HCT116 (cell line): Measurements from ENCODE around the gene JAK1.

Experiments
- EGR1 ChIP-seq: IDR thresholded peaks from 2 replicates; pipeline ENCODE4 v1.6.1; 2012; ENCODE audit warnings: low read depth
- EZH2 ChIP-seq: fragments of 200-600 bp; sonication (generic); IDR thresholded peaks from 2 replicates; pipeline ENCODE4 v1.6.1; 2017; ENCODE audit warnings: antibody characterized with exemption, mixed run types
- EZH2phosphoT487 ChIP-seq: fragments of 200-600 bp; IDR thresholded peaks from 2 replicates; pipeline ENCODE4 v1.6.1; 2018; ENCODE audit warnings: antibody characterized with exemption, borderline replicate concordance
- POLR2A ChIP-seq: IDR thresholded peaks from 2 replicates; pipeline ENCODE4 v1.7.0; 2011; ENCODE audit warnings: borderline replicate concordance; ENCODE audit not compliant: insufficient read depth, insufficient read length; ENCODE audit errors: extremely low read depth
- POLR2AphosphoS5 ChIP-seq: IDR thresholded peaks from 2 replicates; pipeline ENCODE4 v1.6.1; 2011; ENCODE audit warnings: mild to moderate bottlenecking, low read depth, low read length, moderate library complexity
- SP1 ChIP-seq: IDR thresholded peaks from 2 replicates; pipeline ENCODE4 v1.6.1; 2012; ENCODE audit warnings: low read depth
- TCF7L2 ChIP-seq: IDR thresholded peaks from 2 replicates; pipeline ENCODE4 v1.7.0; 2011; ENCODE audit warnings: borderline replicate concordance, inconsistent platforms; ENCODE audit not compliant: insufficient read depth, insufficient read length; ENCODE audit errors: extremely low read depth
- ZNF274 ChIP-seq: fragments of 200-500 bp; sonication (Bioruptor generic); IDR thresholded peaks from 2 replicates; pipeline ENCODE4 v1.6.1; 2014; ENCODE audit warnings: mild to moderate bottlenecking, low read depth, low read length, inconsistent platforms
- TF ChIP-seq, protein P1 (sequence below), 3 experiments: fragments of 200-600 bp in 1 of 3; sonication (generic) in 1 of 3; IDR thresholded peaks in 2 of 3; conservative IDR thresholded peaks in 1 of 3; 2 replicates each; pipeline ENCODE4 v1.5.1; 2012 to 2017; ENCODE audit warnings: low read depth in 2 of 3, low read length in 2 of 3, antibody characterized with exemption in 1 of 3, borderline replicate concordance in 1 of 3, control low read depth in 1 of 3, mild to moderate bottlenecking in 1 of 3, mixed read lengths in 1 of 3, mixed run types in 1 of 3, moderate library complexity in 1 of 3; ENCODE audit not compliant: insufficient read depth in 1 of 3
- TF ChIP-seq, protein P2 (sequence below): IDR thresholded peaks from 2 replicates; pipeline ENCODE4 v1.6.1; 2012
- TF ChIP-seq, protein P3 (sequence below): IDR thresholded peaks from 2 replicates; pipeline ENCODE4 v1.6.1; 2012; ENCODE audit warnings: low read depth

DNA sequence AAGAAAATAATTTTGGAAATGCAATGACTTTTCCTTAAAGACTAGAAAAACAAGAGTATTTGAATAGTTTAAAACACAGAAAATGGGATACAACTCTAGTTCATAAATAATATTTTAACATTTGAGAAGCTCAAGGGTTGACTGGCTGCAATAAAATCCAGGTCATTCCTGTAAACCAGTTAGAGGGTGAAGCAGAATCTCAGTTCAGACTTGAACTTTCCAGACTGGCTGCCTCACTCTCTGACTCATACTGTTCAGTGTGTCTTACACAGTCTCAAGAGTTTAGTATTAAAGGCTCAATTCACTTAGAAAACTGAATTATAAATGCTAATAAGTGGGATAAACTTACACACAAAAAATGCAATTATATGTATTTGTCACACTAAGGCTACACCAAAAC, 131.6 kb downstream of the JAK1 start:
- no peak for TF ChIP-seq EZH2phosphoT487
- TF ChIP-seq, protein P1, sequence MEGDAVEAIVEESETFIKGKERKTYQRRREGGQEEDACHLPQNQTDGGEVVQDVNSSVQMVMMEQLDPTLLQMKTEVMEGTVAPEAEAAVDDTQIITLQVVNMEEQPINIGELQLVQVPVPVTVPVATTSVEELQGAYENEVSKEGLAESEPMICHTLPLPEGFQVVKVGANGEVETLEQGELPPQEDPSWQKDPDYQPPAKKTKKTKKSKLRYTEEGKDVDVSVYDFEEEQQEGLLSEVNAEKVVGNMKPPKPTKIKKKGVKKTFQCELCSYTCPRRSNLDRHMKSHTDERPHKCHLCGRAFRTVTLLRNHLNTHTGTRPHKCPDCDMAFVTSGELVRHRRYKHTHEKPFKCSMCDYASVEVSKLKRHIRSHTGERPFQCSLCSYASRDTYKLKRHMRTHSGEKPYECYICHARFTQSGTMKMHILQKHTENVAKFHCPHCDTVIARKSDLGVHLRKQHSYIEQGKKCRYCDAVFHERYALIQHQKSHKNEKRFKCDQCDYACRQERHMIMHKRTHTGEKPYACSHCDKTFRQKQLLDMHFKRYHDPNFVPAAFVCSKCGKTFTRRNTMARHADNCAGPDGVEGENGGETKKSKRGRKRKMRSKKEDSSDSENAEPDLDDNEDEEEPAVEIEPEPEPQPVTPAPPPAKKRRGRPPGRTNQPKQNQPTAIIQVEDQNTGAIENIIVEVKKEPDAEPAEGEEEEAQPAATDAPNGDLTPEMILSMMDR (IDR thresholded peaks at IDR 0.05 in 2 of 3, conservative IDR thresholded peaks at IDR 0.05 in 1 of 3; ENCODE audit: borderline replicate concordance in 1 of 3, insufficient read depth in 1 of 3, low read depth in 2 of 3, low read length in 2 of 3) = no peak
- TF ChIP-seq, protein P2, sequence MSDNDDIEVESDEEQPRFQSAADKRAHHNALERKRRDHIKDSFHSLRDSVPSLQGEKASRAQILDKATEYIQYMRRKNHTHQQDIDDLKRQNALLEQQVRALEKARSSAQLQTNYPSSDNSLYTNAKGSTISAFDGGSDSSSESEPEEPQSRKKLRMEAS = no peak
- TF ChIP-seq EZH2 = no peak
- no peak for TF ChIP-seq POLR2AphosphoS5
- TF ChIP-seq SP1 = no peak
- TF ChIP-seq TCF7L2 = no peak
- no peak for TF ChIP-seq POLR2A
- TF ChIP-seq, protein P3, sequence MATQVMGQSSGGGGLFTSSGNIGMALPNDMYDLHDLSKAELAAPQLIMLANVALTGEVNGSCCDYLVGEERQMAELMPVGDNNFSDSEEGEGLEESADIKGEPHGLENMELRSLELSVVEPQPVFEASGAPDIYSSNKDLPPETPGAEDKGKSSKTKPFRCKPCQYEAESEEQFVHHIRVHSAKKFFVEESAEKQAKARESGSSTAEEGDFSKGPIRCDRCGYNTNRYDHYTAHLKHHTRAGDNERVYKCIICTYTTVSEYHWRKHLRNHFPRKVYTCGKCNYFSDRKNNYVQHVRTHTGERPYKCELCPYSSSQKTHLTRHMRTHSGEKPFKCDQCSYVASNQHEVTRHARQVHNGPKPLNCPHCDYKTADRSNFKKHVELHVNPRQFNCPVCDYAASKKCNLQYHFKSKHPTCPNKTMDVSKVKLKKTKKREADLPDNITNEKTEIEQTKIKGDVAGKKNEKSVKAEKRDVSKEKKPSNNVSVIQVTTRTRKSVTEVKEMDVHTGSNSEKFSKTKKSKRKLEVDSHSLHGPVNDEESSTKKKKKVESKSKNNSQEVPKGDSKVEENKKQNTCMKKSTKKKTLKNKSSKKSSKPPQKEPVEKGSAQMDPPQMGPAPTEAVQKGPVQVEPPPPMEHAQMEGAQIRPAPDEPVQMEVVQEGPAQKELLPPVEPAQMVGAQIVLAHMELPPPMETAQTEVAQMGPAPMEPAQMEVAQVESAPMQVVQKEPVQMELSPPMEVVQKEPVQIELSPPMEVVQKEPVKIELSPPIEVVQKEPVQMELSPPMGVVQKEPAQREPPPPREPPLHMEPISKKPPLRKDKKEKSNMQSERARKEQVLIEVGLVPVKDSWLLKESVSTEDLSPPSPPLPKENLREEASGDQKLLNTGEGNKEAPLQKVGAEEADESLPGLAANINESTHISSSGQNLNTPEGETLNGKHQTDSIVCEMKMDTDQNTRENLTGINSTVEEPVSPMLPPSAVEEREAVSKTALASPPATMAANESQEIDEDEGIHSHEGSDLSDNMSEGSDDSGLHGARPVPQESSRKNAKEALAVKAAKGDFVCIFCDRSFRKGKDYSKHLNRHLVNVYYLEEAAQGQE = no peak
- TF ChIP-seq EGR1 = no peak
- no peak for TF ChIP-seq ZNF274
